ENCODE data around the gene LRRC4C. TPM values are rescaled to one million over a fixed set of nuclear protein-coding genes. Genes with fewer than 3 reads are reported as not detected.

Gene LRRC4C

DNA sequence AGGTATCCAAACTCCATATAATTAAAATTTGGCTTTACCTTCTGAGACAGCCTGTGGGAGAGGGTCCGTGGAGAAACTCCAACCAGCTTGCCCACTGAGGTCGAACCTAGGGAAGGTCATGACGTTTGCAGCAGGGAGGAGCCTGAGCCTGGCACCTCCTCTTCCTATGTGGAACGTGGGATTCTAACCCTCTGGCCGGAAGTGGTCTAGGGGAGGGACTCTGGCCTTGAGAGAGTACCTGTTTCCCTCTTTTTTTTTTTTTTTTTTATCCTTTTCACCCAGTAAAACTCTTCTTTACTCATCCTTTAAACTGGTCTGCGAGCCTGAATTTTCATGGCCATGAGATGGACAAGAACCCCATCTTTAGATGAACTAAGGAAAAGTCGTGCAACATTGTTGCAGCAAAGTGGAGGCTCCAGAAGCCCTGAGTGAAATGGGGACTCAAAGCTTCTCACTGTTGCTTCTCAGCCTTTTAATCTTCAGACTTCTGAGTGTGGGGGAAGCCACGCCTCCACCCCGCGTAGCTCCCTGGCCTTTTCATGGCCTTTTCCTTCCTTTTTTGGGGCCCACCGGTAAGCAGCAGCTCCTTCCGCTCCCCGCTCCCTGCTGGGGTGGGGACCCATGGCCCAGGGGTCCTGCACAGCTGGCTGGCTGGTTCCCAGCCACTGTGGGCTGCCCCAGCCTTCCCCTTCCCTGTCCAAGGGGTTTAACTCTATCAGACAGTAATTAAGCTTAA, 1359.9 kb downstream of the LRRC4C start:
- no peak overlapping the region for H3K4me2 ChIP-seq (ENCODE audit: low read length)
- H3K9ac ChIP-seq (ENCODE audit: low read depth, low read length): no peak overlapping the region
- H3K9me3 ChIP-seq (replicated peaks; ENCODE audit: low read length): no peaks in the 10 kb centered on the region
- no peaks in the 10 kb centered on the region for H3K4me1 ChIP-seq (ENCODE audit: control insufficient read depth, insufficient read depth, low read length)
- no peak overlapping the region for H3K4me3 ChIP-seq (ENCODE audit: low read length)
- H3K36me3 ChIP-seq (ENCODE audit: insufficient read depth, low read length): no peaks in the 10 kb centered on the region
- no peaks in the 10 kb centered on the region for H3K27me3 ChIP-seq (ENCODE audit: control insufficient read depth, insufficient read depth, low read length)

- H3K4me3 ChIP-seq (ENCODE audit: low read length): no peak overlapping the region
- no peak overlapping the region for H3K9ac ChIP-seq (ENCODE audit: low read depth, low read length)
- H3K9me3 ChIP-seq (replicated peaks; ENCODE audit: low read length): no peaks in the 10 kb centered on the region
- no peak overlapping the region for H3K4me2 ChIP-seq (ENCODE audit: low read length)
- no peaks in the 10 kb centered on the region for H3K4me1 ChIP-seq (ENCODE audit: control insufficient read depth, insufficient read depth, low read length)
- H3K27me3 ChIP-seq (ENCODE audit: control insufficient read depth, insufficient read depth, low read length): no peaks in the 10 kb centered on the region
- H3K36me3 ChIP-seq (ENCODE audit: insufficient read depth, low read length): no peaks in the 10 kb centered on the region
Measured at GRCh38 chr11:40095446-40095845, 1364.0 kb downstream of the LRRC4C start.

DNA sequence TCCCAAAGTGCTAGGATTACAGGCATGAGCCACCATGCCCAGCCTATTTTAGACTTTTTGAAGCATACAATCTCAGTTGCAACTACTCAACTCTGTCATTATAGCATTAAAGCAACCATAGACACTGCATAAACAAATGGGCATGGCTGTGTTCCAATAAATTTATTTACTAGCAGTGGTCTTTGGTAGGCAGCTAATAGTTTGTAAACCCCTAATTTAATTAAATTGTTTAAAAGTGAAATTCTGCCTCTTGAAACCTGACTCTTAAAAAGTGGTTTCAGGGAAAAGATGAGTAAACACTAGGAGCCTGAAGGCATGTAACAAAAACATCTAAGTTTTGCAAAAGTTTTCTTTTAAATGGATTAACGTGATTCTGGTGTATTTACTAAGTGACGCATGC, 1364.5 kb downstream of the LRRC4C start:
- no peak overlapping the region for H3K4me2 ChIP-seq (ENCODE audit: low read length)
- H3K4me3 ChIP-seq (ENCODE audit: low read length): no peak overlapping the region
- H3K9me3 ChIP-seq (replicated peaks; ENCODE audit: low read length): no peaks in the 10 kb centered on the region
- no peaks in the 10 kb centered on the region for H3K27me3 ChIP-seq (ENCODE audit: control insufficient read depth, insufficient read depth, low read length)
- no peaks in the 10 kb centered on the region for H3K36me3 ChIP-seq (ENCODE audit: insufficient read depth, low read length)
- H3K9ac ChIP-seq (ENCODE audit: low read depth, low read length): no peak overlapping the region
- no peaks in the 10 kb centered on the region for H3K4me1 ChIP-seq (ENCODE audit: control insufficient read depth, insufficient read depth, low read length)

DNA sequence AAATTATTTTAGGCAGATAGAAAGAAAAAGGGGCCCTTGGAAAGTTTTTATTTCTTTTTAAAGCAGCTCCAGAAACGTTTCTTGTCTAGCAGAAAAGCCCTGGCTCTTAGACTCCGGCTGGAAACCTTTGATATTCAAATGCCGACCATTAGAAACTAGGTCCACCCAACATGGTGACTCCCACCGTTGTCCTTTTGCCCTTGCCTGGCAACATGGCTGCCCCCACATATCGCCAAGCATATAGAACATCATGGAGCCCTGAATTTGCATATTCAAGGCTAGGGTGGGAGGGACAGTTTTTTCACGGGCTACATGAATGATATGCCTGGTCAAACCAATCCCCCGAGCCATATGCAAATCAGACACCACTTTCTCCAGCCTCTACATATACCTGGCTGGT, 1379.0 kb downstream of the LRRC4C start:
- H3K4me1 ChIP-seq (ENCODE audit: control insufficient read depth, insufficient read depth, low read length): no peaks in the 10 kb centered on the region
- no peak overlapping the region for H3K9ac ChIP-seq (ENCODE audit: low read depth, low read length)
- no peak overlapping the region for H3K4me3 ChIP-seq (ENCODE audit: low read length)

More for the DNA sequence above, 1379.0 kb downstream of the LRRC4C start:
- no peaks in the 10 kb centered on the region for H3K27me3 ChIP-seq (ENCODE audit: control insufficient read depth, insufficient read depth, low read length)
- H3K4me2 ChIP-seq (ENCODE audit: low read length): no peak overlapping the region
- H3K36me3 ChIP-seq (ENCODE audit: insufficient read depth, low read length): no peaks in the 10 kb centered on the region
- no peaks in the 10 kb centered on the region for H3K9me3 ChIP-seq (replicated peaks; ENCODE audit: low read length)

Small RNAs within 50 kb of the gene (small RNA-seq; reads per million reads assigned to genes)
- gene RF00019: not detected
- gene RNU6-365P: not detected

All from skeletal muscle satellite cell (primary cell).